ENCODE data around the gene TSPAN16.
A peak's percentile ranks its signal among the peaks of the same experiment; 100 is the strongest.

TSPAN16 gene

DNA sequence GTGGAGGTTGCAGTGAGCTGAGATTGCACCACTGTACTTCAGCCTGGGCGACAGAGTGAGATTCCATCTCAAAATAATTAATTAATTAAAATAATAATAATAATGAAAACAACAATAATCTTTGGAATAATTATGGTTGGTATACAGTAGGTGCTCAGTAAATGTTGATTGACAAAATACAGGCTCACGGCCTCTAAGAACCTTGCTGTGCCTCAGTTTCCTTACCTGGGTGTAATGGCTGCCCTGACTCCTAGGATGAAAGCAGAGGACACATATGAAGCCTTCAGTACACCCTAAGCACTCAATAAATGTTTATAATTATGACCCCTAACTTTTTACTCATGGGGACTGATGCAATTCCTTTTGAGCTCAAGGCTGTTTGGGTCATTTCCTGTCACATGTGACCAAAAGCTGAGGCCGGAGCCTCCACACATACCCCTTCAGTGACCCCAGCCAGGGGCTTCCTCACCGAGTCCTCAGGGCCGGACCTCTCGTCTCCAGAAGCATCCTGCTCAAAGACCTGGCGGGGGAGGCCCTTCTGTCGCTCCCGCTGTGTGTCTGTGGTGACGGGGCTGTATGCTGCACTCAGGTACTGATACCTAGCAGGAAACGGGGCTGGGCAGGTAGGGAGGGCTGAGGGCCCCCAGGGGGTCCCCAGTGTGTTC, 44.2 kb upstream of the TSPAN16 start:
- Histone ChIP-seq H3K27ac (ENCODE audit: extremely low read depth, low read depth, low read length) (no peak overlapping the region), H3K9me3 (ENCODE audit: control insufficient read depth, insufficient read depth, low read depth, low read length) (no peaks in the 10 kb centered on the region), H3K36me3 (ENCODE audit: control insufficient read depth in 2 of 2, insufficient read depth in 1 of 2, low read length in 2 of 2) (peaks cover 0 to 32% of the 10 kb centered on the region in 2 experiments; a peak in 2 of 3 replicates), H3K4me1 (ENCODE audit: control insufficient read depth, insufficient read depth, low read length) (no peaks in the 10 kb centered on the region), H3K4me3 (ENCODE audit: low read depth, low read length) (no peak overlapping the region)
- ChIA-PET CTCF (interaction anchor here (0.7 to 1.5 kb wide), 3 partner anchors 9 to 155 kb away, joined by 3 to 6 read pairs (median 3); no protein-coding TSS in a partner anchor), POLR2A (no interaction called here)
- TF ChIP-seq SP3 (tag by site-specific recombination; IDR thresholded peaks at IDR 0.05) (no peak), ZFP41 (tag by site-specific recombination; IDR thresholded peaks at IDR 0.05; ENCODE audit: borderline replicate concordance) (no peak)

DNA sequence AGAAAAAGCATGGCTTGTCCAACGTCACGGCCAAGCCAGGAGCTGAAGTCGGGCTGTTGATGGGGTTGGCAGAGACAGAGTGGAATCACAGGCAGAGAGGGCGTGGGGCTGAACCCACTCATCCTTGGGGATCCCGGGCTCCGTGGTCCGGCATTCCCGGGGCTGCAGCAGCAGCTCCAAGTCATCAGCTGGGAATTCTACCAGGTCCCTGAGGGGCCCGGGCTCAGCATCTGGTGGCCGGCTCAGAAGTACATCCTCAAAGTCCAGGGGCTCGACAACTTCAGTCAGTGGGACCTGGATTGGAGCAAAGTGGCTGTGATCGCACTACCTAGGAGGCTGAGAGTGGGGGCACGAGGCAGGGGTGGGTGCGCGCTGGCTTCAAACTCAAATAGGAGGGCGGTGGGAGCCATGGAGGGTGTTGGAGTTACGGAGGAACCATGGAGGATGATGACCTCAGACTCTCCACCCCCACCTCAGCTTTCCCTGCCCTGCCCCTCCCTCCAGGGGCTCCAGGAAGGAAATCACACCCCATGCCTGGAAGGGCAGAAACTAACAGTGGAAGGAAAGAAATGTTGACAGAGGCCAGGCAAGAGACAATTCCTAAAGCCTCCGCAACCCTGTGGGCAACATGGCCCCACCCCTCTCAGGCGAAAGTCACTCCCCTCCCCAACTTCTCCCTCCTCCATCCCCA, 43.1 kb upstream of the TSPAN16 start:
- H3K4me1 ChIP-seq (ENCODE audit: control insufficient read depth, insufficient read depth, low read length), result no peaks in the 10 kb centered on the region
- H3K36me3 ChIP-seq (ENCODE audit: control insufficient read depth in 2 of 2, insufficient read depth in 1 of 2, low read length in 2 of 2), result peaks cover 0 to 29% of the 10 kb centered on the region in 2 experiments; a peak in 2 of 3 replicates
- H3K9me3 ChIP-seq (ENCODE audit: control insufficient read depth, insufficient read depth, low read depth, low read length), result no peaks in the 10 kb centered on the region
- CTCF ChIA-PET, result interaction anchor here (0.9 to 1.5 kb wide), 2 partner anchors 9 to 10 kb away, joined by 5 to 6 read pairs; no protein-coding TSS in a partner anchor
- TF ChIP-seq, protein P1, sequence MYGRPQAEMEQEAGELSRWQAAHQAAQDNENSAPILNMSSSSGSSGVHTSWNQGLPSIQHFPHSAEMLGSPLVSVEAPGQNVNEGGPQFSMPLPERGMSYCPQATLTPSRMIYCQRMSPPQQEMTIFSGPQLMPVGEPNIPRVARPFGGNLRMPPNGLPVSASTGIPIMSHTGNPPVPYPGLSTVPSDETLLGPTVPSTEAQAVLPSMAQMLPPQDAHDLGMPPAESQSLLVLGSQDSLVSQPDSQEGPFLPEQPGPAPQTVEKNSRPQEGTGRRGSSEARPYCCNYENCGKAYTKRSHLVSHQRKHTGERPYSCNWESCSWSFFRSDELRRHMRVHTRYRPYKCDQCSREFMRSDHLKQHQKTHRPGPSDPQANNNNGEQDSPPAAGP (tag by site-specific recombination; IDR thresholded peaks at IDR 0.05), result peak; percentile 37; the same call in 1 of the 2 replicates
- TF ChIP-seq ZNF10 (tag by site-specific recombination; IDR thresholded peaks at IDR 0.05) (no peak), KLF1 (tag by site-specific recombination; IDR thresholded peaks at IDR 0.05) (peak; percentile 43; the same call in 1 of the 2 replicates), ZNF174 (tag by site-specific recombination; IDR thresholded peaks at IDR 0.05) (no peak), ZNF16 (tag by site-specific recombination; IDR thresholded peaks at IDR 0.05; ENCODE audit: low read depth) (peak; percentile 85)
- TF ChIP-seq, protein P2, sequence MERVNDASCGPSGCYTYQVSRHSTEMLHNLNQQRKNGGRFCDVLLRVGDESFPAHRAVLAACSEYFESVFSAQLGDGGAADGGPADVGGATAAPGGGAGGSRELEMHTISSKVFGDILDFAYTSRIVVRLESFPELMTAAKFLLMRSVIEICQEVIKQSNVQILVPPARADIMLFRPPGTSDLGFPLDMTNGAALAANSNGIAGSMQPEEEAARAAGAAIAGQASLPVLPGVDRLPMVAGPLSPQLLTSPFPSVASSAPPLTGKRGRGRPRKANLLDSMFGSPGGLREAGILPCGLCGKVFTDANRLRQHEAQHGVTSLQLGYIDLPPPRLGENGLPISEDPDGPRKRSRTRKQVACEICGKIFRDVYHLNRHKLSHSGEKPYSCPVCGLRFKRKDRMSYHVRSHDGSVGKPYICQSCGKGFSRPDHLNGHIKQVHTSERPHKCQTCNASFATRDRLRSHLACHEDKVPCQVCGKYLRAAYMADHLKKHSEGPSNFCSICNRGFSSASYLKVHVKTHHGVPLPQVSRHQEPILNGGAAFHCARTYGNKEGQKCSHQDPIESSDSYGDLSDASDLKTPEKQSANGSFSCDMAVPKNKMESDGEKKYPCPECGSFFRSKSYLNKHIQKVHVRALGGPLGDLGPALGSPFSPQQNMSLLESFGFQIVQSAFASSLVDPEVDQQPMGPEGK (tag by site-specific recombination; IDR thresholded peaks at IDR 0.05), result 0 out of 2 replicates have a peak, but pooled peaks have one; percentile 30
- H3K4me3 ChIP-seq (ENCODE audit: low read depth, low read length), result no peak overlapping the region
- POLR2A ChIA-PET, result no interaction called here
- no peak overlapping the region for H3K27ac ChIP-seq (ENCODE audit: extremely low read depth, low read depth, low read length)

GRCh38 chr19:11254666-11255065, 41.3 kb upstream of the TSPAN16 start:
- H3K27ac ChIP-seq (ENCODE audit: extremely low read depth, low read depth, low read length), result no peak overlapping the region
- ChIA-PET CTCF (interaction anchor here (0.7 kb wide), 2 partner anchors 129 to 197 kb away, joined by 3 to 4 read pairs; no protein-coding TSS in a partner anchor), POLR2A (interaction anchor here (0.7 kb wide), 1 partner anchor 42 kb away, joined by 4 read pairs; no protein-coding TSS in a partner anchor)
- H3K4me1 ChIP-seq (ENCODE audit: control insufficient read depth, insufficient read depth, low read length), result no peaks in the 10 kb centered on the region
- H3K9me3 ChIP-seq (ENCODE audit: control insufficient read depth, insufficient read depth, low read depth, low read length), result no peaks in the 10 kb centered on the region
- H3K36me3 ChIP-seq (ENCODE audit: control insufficient read depth in 2 of 2, insufficient read depth in 1 of 2, low read length in 2 of 2), result peaks cover 0 to 18% of the 10 kb centered on the region in 2 experiments; a peak in 2 of 3 replicates
- no peak overlapping the region for H3K4me3 ChIP-seq (ENCODE audit: low read depth, low read length)
- TF ChIP-seq ZNF776 (tag by site-specific recombination; IDR thresholded peaks at IDR 0.05; ENCODE audit: borderline replicate concordance) (no peak), ZNF623 (tag by site-specific recombination; IDR thresholded peaks at IDR 0.05) (peak; percentile 85), CTCF (tag by site-specific recombination; IDR thresholded peaks at IDR 0.05) (peak; percentile 24; the same call in 1 of the 2 replicates), ZFHX2 (tag by site-specific recombination; conservative IDR thresholded peaks at IDR 0.05) (no peak), ZNF274 (IDR thresholded peaks at IDR 0.05; ENCODE audit: low read length) (no peak), ZNF274 (tag by site-specific recombination; IDR thresholded peaks at IDR 0.05; ENCODE audit: borderline replicate concordance) (no peak), ZNF658 (tag by site-specific recombination; IDR thresholded peaks at IDR 0.05) (no peak)
- TF ChIP-seq, protein P3, sequence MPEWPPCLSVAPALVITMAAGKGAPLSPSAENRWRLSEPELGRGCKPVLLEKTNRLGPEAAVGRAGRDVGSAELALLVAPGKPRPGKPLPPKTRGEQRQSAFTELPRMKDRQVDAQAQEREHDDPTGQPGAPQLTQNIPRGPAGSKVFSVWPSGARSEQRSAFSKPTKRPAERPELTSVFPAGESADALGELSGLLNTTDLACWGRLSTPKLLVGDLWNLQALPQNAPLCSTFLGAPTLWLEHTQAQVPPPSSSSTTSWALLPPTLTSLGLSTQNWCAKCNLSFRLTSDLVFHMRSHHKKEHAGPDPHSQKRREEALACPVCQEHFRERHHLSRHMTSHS (tag by site-specific recombination; IDR thresholded peaks at IDR 0.05), result no peak
